Transverse colon (tissue), 4 donors: ENCODE measurements around the gene POLD1. TPM values are rescaled to one million over a fixed set of nuclear protein-coding genes. Genes with fewer than 3 reads are reported as not detected.

Experiments used
- DNase-seq: peaks from one replicate; pipeline ENCODE4 v3.0.0-alpha.2; 2019
- H3K27ac ChIP-seq, 4 donors: fragments of 200-600 bp; sonication (generic); 2 replicates each; pipeline ENCODE4 v1.5.1; 2016 to 2018; ENCODE audit warnings: inconsistent platforms in 4 of 4
- H3K27me3 ChIP-seq: fragments of 200-600 bp; sonication (generic); 2 replicates; pipeline ENCODE4 v1.5.1; 2017; ENCODE audit warnings: inconsistent platforms
- H3K36me3 ChIP-seq, 4 donors: fragments of 200-600 bp; sonication (generic); 2 replicates each; pipeline ENCODE4 v1.5.1; 2017 to 2019; ENCODE audit warnings: inconsistent platforms in 4 of 4
- H3K4me1 ChIP-seq, 4 donors: fragments of 200-600 bp; sonication (generic); 2 replicates each; pipeline ENCODE4 v1.5.1; 2017 to 2020; ENCODE audit warnings: inconsistent platforms in 4 of 4
- H3K4me3 ChIP-seq, 4 donors: fragments of 200-600 bp; sonication (generic); 1 replicate in 1 of 4; 2 replicates in 3 of 4; pipeline versions ENCODE4 v1.5.1 to v1.6.1; 2017 to 2019; ENCODE audit warnings: inconsistent platforms in 4 of 4
- H3K9me3 ChIP-seq, 2 donors: fragments of 200-600 bp; sonication (generic); 2 replicates each; pipeline ENCODE4 v1.5.1; 2017 to 2019; ENCODE audit warnings: inconsistent platforms in 2 of 2
- CTCF ChIP-seq, 5 experiments: fragments of 200-600 bp in 3 of 5; fragments of 450-650 bp in 2 of 5; sonication (generic) in 3 of 5; IDR thresholded peaks; 1 replicate in 2 of 5; 2 replicates in 3 of 5; pipeline ENCODE4 v1.5.1; 2016 to 2017; ENCODE audit warnings: antibody characterized with exemption in 5 of 5, inconsistent platforms in 3 of 5, mild to moderate bottlenecking in 2 of 5, moderate library complexity in 1 of 5
- EP300 ChIP-seq: sonication (generic); formaldehyde crosslinking; IDR thresholded peaks from one replicate; pipeline ENCODE4 v1.6.1; 2017; ENCODE audit warnings: antibody characterized with exemption, low read depth
- POLR2A ChIP-seq: fragments of 450-650 bp; IDR thresholded peaks from one replicate; pipeline ENCODE4 v1.6.1; 2016; ENCODE audit warnings: antibody characterized with exemption, mild to moderate bottlenecking, moderate library complexity
- POLR2AphosphoS5 ChIP-seq, 3 donors: sonication (generic); formaldehyde crosslinking; IDR thresholded peaks; one replicate each; pipeline ENCODE4 v1.6.1; 2016; ENCODE audit warnings: antibody characterized with exemption in 3 of 3
- WGBS, 2 donors: methylation state at CpG; one replicate each; pipeline ENCODE4 v1.1.5; 2018; ENCODE audit warnings: low coverage in 1 of 2; 5-methylcytosine and 5-hydroxymethylcytosine counted together
- in situ Hi-C, 4 donors: fragments of 200-750 bp; cut with MboI; loops; one replicate each; pipeline versions ENCODE4 v1.15.0 to v1.15.1; 2017; ENCODE audit warnings: low sequenced_read_pairs in 3 of 4, low pct_ligation_motif_present in 1 of 4, low pct_unique_long_range_greater_than_20kb in 1 of 4
- intact Hi-C: fragments of 100-400 bp; cut with DNase I; formaldehyde crosslinking; loops from one replicate; pipeline ENCODE4 v1.15.1; 2023; ENCODE audit warnings: low total_unique reads
- total RNA-seq, 4 donors: library from RNA; depleted of rRNA; stranded (reverse); fragments of >200 nt; gene quantifications; one replicate each; pipeline ENCODE4 v1.1.0, GENCODE V29; 2016

POLD1 gene
- total RNA-seq, 4 donors from 2014 or later, result 14.6 to 59.1 (median 25.9) TPM

GRCh38 chr19:50371914-50372475 lies 12.2 kb upstream of the POLD1 start:
- H3K27me3 ChIP-seq, result no peaks in the 10 kb centered on the region
- H3K9me3 ChIP-seq, result no peaks in the 10 kb centered on the region
- 84 to 85% methylated on average over 2 to 10 of the region's 10 CpGs for WGBS, 2 donors
- no peak for DNase-seq
- intact Hi-C loops, result no loop called here
- H3K36me3 ChIP-seq, result no peaks in the 10 kb centered on the region
- H3K4me1 ChIP-seq, result peaks cover 3 to 11% (median 7%) of the 10 kb centered on the region in 4 donors
- in situ Hi-C loops, result loop anchor here in 2 of 4 donors (5.0 to 25.0 kb wide), 2 partner anchors 85 to 90 kb away; no protein-coding TSS in a partner anchor
- TF ChIP-seq POLR2AphosphoS5 (IDR thresholded peaks at IDR 0.05) (no peak), EP300 (no peak), CTCF (IDR thresholded peaks at IDR 0.05) (no peak), POLR2A (no peak)
- no peak overlapping the region for H3K4me3 ChIP-seq
- H3K27ac ChIP-seq, result no peak overlapping the region

- peaks cover 0 to 36% (median 18%) of the 10 kb centered on the region in 4 donors for H3K36me3 ChIP-seq
- no peaks in the 10 kb centered on the region for H3K9me3 ChIP-seq
- in situ Hi-C loops, result no loop called here
- H3K4me1 ChIP-seq, result peaks cover 3 to 12% (median 7%) of the 10 kb centered on the region in 4 donors
- peak; percentile 97 for DNase-seq
- intact Hi-C loops, result no loop called here
- H3K27me3 ChIP-seq, result no peaks in the 10 kb centered on the region
- 1 to 2% methylated on average over 10 to 63 of the region's 67 CpGs for WGBS, 2 donors
- TF ChIP-seq EP300 (no peak), POLR2A (peak; percentile 88), POLR2AphosphoS5 (IDR thresholded peaks at IDR 0.05) (peak; percentile 68 to 94 (median 93))
- H3K27ac ChIP-seq, result peak within 1 kb of the TSS; percentile 97 to 99 (median 99)
- peak within 1 kb of the TSS; percentile 79 to 97 (median 94) for H3K4me3 ChIP-seq
Observed at GRCh38 chr19:50376166-50377050, 7.7 kb upstream of the POLD1 start, which contains the start of gene NR1H2. Gene NR1H2 (plus strand): TSS chr19:50376457. CDS start chr19:50377606, 1,149 bp downstream.

- Histone ChIP-seq H3K9me3 (no peaks in the 10 kb centered on the region), H3K36me3 (peaks cover 0 to 39% (median 18%) of the 10 kb centered on the region in 4 donors), H3K4me1 (peaks cover 3 to 12% (median 7%) of the 10 kb centered on the region in 4 donors), H3K27ac (peak overlapping the region; percentile 97 to 99 (median 99)), H3K27me3 (no peaks in the 10 kb centered on the region), H3K4me3 (peak overlapping the region in 2 of 4 donors; percentile 79 to 97)
- intact Hi-C loops (no loop called here), in situ Hi-C loops (no loop called here)
- 45 to 52% methylated on average over 6 to 7 of the region's 7 CpGs for WGBS, 2 donors
- DNase-seq, result peak; percentile 55
- no peak for TF ChIP-seq POLR2AphosphoS5 (IDR thresholded peaks at IDR 0.05)
- TF ChIP-seq POLR2A, result no peak
- no peak for TF ChIP-seq EP300
- TF ChIP-seq CTCF (IDR thresholded peaks at IDR 0.05), result no peak
Observed at GRCh38 chr19:50377051-50377461, 7.1 kb upstream of the POLD1 start.

- Histone ChIP-seq H3K36me3 (peaks cover 0 to 39% (median 18%) of the 10 kb centered on the region in 4 donors), H3K4me1 (peaks cover 3 to 12% (median 7%) of the 10 kb centered on the region in 4 donors), H3K27ac (peak overlapping the region; percentile 97 to 99 (median 99)), H3K27me3 (no peaks in the 10 kb centered on the region), H3K9me3 (no peaks in the 10 kb centered on the region), H3K4me3 (no peak overlapping the region)
- no peak for DNase-seq
- 74 to 79% methylated on average over 7 to 9 of the region's 9 CpGs for WGBS, 2 donors
- intact Hi-C loops, result no loop called here
- TF ChIP-seq POLR2AphosphoS5 (IDR thresholded peaks at IDR 0.05) (no peak), EP300 (no peak), POLR2A (no peak), CTCF (IDR thresholded peaks at IDR 0.05) (no peak)
- in situ Hi-C loops, result no loop called here
Observed at GRCh38 chr19:50377517-50377916, 6.6 kb upstream of the POLD1 start.
